ENCODE data around the gene PUM1.

DNA sequence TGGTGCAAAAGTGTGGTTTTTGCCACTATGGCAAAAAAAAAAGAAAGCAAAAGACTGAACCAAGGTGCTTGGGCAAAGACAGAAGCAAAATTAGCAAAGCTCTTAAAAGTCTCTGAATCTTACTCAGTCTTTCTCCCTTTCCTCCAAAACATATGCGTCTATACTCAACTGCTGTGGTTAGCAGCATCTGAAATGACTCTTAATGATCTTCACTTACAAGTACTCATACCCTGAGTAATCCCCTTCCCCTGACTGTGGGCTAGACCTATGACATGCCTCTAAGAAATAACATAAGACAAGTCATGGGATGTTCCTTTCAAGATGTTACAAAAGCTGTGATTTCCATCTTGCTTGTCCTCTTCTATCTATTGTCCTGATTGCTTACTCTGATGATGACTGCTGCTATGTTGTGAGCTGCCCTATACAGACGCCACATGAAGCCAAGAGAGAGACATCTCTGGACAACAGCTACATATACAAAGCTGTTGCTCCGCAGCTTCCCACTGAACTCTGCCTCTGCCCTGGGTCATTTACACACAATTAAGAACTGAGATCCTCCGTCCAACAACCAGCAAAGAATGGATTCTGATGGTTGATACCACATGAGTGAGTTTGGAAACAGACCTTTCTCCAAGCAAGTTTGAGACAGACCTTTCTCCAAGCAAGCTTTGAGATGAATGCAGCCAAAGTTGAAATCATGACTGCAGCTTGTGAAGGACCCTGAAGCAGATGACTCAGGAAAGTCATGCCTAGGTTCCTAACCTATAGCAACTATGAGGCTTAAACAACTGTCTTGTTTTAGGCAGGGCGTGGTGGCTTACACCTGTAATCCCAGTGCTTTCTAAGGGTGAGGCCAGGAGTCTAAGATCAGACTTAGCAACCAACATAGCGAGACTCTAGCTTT is 55.2 kb downstream of the PUM1 start:
- TF ChIP-seq EP300 (IDR thresholded peaks at IDR 0.05; ENCODE audit: borderline replicate concordance in 1 of 2, control insufficient read depth in 1 of 2, low read depth in 2 of 2, low read length in 2 of 2) (peak in 1 of 2 experiments; percentile 43; a peak in 1 of 4 replicates), RBBP5 (conservative IDR thresholded peaks at IDR 0.05) (no peak), POLR2AphosphoS5 (IDR thresholded peaks at IDR 0.05; ENCODE audit: low read length) (no peak), HDAC2 (IDR thresholded peaks at IDR 0.05) (no peak), SPI1 (IDR thresholded peaks at IDR 0.05; ENCODE audit: borderline replicate concordance, insufficient read depth, low read depth, low read length) (no peak)
- TF ChIP-seq, protein P1, sequence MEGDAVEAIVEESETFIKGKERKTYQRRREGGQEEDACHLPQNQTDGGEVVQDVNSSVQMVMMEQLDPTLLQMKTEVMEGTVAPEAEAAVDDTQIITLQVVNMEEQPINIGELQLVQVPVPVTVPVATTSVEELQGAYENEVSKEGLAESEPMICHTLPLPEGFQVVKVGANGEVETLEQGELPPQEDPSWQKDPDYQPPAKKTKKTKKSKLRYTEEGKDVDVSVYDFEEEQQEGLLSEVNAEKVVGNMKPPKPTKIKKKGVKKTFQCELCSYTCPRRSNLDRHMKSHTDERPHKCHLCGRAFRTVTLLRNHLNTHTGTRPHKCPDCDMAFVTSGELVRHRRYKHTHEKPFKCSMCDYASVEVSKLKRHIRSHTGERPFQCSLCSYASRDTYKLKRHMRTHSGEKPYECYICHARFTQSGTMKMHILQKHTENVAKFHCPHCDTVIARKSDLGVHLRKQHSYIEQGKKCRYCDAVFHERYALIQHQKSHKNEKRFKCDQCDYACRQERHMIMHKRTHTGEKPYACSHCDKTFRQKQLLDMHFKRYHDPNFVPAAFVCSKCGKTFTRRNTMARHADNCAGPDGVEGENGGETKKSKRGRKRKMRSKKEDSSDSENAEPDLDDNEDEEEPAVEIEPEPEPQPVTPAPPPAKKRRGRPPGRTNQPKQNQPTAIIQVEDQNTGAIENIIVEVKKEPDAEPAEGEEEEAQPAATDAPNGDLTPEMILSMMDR (IDR thresholded peaks at IDR 0.05 in 2 of 3, conservative IDR thresholded peaks at IDR 0.05 in 1 of 3; ENCODE audit: control insufficient read depth in 2 of 3, extremely low read depth in 1 of 3, insufficient read depth in 1 of 3, low read depth in 3 of 3, low read length in 3 of 3) = no peak
- TF ChIP-seq, protein P2, sequence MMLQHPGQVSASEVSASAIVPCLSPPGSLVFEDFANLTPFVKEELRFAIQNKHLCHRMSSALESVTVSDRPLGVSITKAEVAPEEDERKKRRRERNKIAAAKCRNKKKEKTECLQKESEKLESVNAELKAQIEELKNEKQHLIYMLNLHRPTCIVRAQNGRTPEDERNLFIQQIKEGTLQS (IDR thresholded peaks at IDR 0.05; ENCODE audit: borderline replicate concordance, extremely low read depth, low read depth, low read length) = no peak
- TF ChIP-seq, protein P3, sequence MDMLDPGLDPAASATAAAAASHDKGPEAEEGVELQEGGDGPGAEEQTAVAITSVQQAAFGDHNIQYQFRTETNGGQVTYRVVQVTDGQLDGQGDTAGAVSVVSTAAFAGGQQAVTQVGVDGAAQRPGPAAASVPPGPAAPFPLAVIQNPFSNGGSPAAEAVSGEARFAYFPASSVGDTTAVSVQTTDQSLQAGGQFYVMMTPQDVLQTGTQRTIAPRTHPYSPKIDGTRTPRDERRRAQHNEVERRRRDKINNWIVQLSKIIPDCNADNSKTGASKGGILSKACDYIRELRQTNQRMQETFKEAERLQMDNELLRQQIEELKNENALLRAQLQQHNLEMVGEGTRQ (IDR thresholded peaks at IDR 0.05; ENCODE audit: borderline replicate concordance, low read depth, low read length) = no peak

Measured in GM12878 (cell line).